Measurements from ENCODE around the gene STARD9. TPM values are rescaled to one million over a fixed set of nuclear protein-coding genes. Genes with fewer than 3 reads are reported as not detected.
"Not testable (repeated sequence)": the region's sequence is repeated elsewhere in the genome, so short reads cannot be mapped to it uniquely, and the experiment has no call there.

The STARD9 gene
- total RNA-seq, 1 donor from 2014 or later, result 16.4 TPM

DNA sequence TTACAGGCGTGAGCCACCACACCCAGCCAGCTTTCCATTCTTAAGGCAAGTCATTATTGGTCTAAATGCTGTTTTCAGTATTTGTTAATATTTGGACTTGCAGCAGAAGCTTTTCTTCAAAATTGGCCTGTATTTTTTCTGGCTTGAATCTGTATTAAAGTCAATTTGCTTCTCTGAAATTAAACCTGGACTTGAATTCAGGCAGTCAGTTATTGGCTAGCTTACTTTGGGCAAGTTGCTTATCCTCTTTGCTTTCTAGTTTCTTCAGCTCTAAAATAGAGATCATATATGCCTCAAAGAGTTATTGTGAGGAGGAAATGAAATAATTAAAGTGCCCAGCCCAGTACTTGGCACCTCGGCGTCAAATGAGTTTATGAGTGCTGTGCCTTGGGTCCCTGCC, 17.3 kb downstream of the STARD9 start:
- TF ChIP-seq, protein P1, sequence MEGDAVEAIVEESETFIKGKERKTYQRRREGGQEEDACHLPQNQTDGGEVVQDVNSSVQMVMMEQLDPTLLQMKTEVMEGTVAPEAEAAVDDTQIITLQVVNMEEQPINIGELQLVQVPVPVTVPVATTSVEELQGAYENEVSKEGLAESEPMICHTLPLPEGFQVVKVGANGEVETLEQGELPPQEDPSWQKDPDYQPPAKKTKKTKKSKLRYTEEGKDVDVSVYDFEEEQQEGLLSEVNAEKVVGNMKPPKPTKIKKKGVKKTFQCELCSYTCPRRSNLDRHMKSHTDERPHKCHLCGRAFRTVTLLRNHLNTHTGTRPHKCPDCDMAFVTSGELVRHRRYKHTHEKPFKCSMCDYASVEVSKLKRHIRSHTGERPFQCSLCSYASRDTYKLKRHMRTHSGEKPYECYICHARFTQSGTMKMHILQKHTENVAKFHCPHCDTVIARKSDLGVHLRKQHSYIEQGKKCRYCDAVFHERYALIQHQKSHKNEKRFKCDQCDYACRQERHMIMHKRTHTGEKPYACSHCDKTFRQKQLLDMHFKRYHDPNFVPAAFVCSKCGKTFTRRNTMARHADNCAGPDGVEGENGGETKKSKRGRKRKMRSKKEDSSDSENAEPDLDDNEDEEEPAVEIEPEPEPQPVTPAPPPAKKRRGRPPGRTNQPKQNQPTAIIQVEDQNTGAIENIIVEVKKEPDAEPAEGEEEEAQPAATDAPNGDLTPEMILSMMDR (conservative IDR thresholded peaks at IDR 0.05), result no peak
- H3K4me3 Mint-ChIP-seq, result no peak overlapping the region
- no peaks in the 10 kb centered on the region for H3K27me3 Mint-ChIP-seq (ENCODE audit: low read depth)
- no peak overlapping the region for H3K27ac Mint-ChIP-seq (ENCODE audit: unreplicated experiment)
- DNase-seq (ENCODE audit: low read depth, low spot score), result no peak
- H3K36me3 Mint-ChIP-seq (ENCODE audit: low read depth), result peaks cover 12% of the 10 kb centered on the region
- no peaks in the 10 kb centered on the region for H3K9me3 Mint-ChIP-seq
- H3K4me1 Mint-ChIP-seq, result peaks cover 4% of the 10 kb centered on the region

DNA sequence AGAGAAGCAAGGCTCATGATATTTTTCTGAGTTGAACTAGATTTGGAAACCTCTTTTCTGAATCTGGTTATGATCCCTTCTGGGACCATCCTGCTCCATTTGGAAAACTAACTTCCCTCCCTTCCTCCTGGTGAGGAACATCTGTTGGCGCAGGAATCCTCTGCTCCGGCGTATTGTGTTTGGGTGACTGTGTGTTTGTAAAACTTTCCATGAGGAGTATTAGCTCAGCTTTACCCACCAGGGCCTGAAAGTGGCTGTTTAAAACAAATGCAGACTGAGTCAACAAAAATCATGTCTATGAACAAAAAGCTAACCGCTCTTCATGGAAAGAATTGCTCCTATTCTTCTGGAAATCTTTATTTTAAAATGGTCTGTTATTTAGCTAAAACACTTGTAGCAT, 17.7 kb downstream of the STARD9 start:
- no peak overlapping the region for H3K27ac Mint-ChIP-seq (ENCODE audit: unreplicated experiment)
- peaks cover 4% of the 10 kb centered on the region for H3K4me1 Mint-ChIP-seq
- H3K9me3 Mint-ChIP-seq, result no peaks in the 10 kb centered on the region
- H3K27me3 Mint-ChIP-seq (ENCODE audit: low read depth), result no peaks in the 10 kb centered on the region
- TF ChIP-seq, protein P1 (conservative IDR thresholded peaks at IDR 0.05), result no peak
- DNase-seq (ENCODE audit: low read depth, low spot score), result no peak
- no peak overlapping the region for H3K4me3 Mint-ChIP-seq
- H3K36me3 Mint-ChIP-seq (ENCODE audit: low read depth), result peaks cover 8% of the 10 kb centered on the region

DNA sequence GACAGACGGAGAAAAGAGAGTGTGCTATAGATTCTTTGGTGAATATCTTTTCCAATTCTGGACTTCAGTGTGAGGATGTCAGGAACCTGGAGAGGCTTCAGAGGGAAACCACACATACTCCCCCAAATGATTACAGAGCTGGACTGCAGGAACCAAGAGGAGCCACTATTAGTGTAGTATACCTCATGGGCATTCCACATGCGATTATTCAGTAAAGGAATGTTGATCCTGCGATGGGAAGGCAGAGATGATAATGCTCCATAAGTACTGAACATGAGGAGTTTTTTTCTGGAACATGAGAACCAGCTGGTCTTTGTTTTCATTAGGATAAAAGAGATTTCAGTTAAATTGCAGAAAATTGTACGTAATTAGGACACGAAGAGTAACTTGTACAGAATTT, 18.7 kb downstream of the STARD9 start:
- Mint-ChIP-seq H3K9me3 (no peaks in the 10 kb centered on the region), H3K4me1 (peaks cover 4% of the 10 kb centered on the region), H3K27ac (ENCODE audit: unreplicated experiment) (no peak overlapping the region), H3K4me3 (no peak overlapping the region), H3K27me3 (ENCODE audit: low read depth) (no peaks in the 10 kb centered on the region), H3K36me3 (ENCODE audit: low read depth) (peaks cover 6% of the 10 kb centered on the region)
- no peak for DNase-seq (ENCODE audit: low read depth, low spot score)
- TF ChIP-seq, protein P1 (conservative IDR thresholded peaks at IDR 0.05), result no peak

DNA sequence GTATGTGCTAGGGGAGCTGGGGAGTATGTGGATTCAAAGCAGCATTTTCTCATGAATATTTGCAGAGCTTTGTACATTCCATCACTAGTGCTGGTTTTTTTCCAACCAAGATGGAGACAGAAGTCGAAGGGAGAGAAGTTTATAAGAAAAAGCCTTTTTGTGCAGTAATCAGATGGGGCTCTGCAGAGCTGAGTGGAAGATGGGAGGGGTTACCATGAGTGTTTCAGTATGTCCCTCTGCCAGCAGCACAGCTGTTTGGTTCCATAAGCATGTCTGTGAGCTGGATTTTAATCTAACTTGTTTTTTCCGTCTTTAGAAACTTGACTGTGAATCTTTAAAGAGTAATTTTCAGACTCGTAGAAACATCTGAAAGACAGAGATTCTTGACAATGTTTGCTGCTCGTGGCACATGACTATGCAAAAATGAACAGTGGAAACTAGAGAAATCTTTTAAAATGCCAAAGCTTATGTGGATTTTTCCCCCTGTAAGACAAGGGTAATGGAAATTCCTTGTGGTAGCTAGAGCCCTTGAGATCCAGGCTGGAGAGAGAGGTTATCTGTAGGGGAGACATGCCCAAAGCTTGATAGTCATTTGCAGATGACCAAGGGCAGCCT, 20.3 kb downstream of the STARD9 start:
- Mint-ChIP-seq H3K4me3 (no peak overlapping the region), H3K36me3 (ENCODE audit: low read depth) (peaks cover 16% of the 10 kb centered on the region), H3K4me1 (peaks cover under 1% of the 10 kb centered on the region), H3K9me3 (no peaks in the 10 kb centered on the region), H3K27ac (ENCODE audit: unreplicated experiment) (no peak overlapping the region), H3K27me3 (ENCODE audit: low read depth) (no peaks in the 10 kb centered on the region)
- TF ChIP-seq, protein P1 (conservative IDR thresholded peaks at IDR 0.05), result no peak
- no peak for DNase-seq (ENCODE audit: low read depth, low spot score)

DNA sequence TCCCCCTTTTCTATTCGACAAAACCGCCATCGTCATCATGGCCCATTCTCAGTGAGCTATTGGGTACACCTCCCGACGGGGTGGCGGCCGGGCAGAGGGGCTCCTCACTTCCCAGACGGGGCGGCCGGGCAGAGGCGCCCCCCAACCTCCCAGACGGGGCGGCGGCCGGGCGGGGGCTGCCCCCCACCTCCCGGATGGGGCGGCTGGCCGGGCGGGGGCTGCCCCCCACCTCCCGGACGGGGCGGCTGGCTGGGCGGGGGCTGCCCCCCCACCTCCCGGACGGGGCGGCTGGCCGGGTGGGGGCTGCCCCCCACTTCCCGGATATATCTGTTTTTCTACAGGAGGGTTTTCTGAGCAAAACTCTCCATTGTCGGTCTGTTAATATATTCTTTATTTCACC, 25.9 kb downstream of the STARD9 start:
- H3K36me3 Mint-ChIP-seq (ENCODE audit: low read depth), result peaks cover 24% of the 10 kb centered on the region
- H3K27me3 Mint-ChIP-seq (ENCODE audit: low read depth); H3K4me3 Mint-ChIP-seq; H3K4me1 Mint-ChIP-seq; H3K27ac Mint-ChIP-seq (ENCODE audit: unreplicated experiment); H3K9me3 Mint-ChIP-seq; DNase-seq (ENCODE audit: low read depth, low spot score): not testable (repeated sequence)

DNA sequence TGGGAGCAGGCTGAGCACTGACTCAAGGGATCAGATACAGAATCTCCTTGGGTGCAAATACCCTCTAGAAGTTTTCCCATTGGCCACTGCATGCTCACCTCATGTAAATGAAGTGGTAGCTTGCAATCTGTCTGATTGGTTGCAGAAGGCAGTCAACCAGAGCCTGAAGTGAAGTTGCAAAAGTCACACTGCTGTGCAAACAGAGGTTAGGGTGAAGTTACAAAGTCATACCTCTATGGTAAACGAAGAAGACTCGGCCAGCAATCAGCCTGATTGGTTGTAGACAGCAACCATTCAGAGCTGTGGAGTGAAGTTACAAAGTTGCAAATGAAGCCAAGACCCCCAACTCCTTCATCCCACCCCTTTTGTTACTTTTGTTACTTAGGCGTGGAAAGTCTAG, 27.1 kb downstream of the STARD9 start:
- peaks cover 24% of the 10 kb centered on the region for H3K36me3 Mint-ChIP-seq (ENCODE audit: low read depth)
- H3K4me3 Mint-ChIP-seq, result no peak overlapping the region
- no peaks in the 10 kb centered on the region for H3K9me3 Mint-ChIP-seq
- TF ChIP-seq, protein P1 (conservative IDR thresholded peaks at IDR 0.05), result no peak
- no peaks in the 10 kb centered on the region for H3K27me3 Mint-ChIP-seq (ENCODE audit: low read depth)
- no peak for DNase-seq (ENCODE audit: low read depth, low spot score)
- peaks cover 8% of the 10 kb centered on the region for H3K4me1 Mint-ChIP-seq
- no peak overlapping the region for H3K27ac Mint-ChIP-seq (ENCODE audit: unreplicated experiment)

All from neural crest cell (in vitro differentiated cells).